Mucosa of descending colon (tissue), 3 donors: ENCODE results near the gene PCSK5. TPM values are rescaled to one million over a fixed set of nuclear protein-coding genes. Genes with fewer than 3 reads are reported as not detected.

Source experiments
- ATAC-seq: fragments of 200-7000 bp; cut with Tn5 transposase; one replicate; pipeline ENCODE4 v1.9.1; 2020; ENCODE audit warnings: mild to moderate bottlenecking, moderate library complexity
- DNase-seq, 3 donors: peaks; one replicate each; pipeline ENCODE4 v3.0.0-alpha.2; 2020
- H3K36me3 ChIP-seq: fragments of 200-600 bp; one replicate; pipeline ENCODE4 v1.8.0; 2021; ENCODE audit warnings: low read depth, mild to moderate bottlenecking
- H3K4me1 ChIP-seq: fragments of 200-600 bp; one replicate; pipeline ENCODE4 v1.8.0; 2021; ENCODE audit warnings: low read depth, mild to moderate bottlenecking
- H3K4me3 ChIP-seq: fragments of 200-600 bp; one replicate; pipeline ENCODE4 v1.8.0; 2021; ENCODE audit warnings: mild to moderate bottlenecking
- H3K9me3 ChIP-seq: fragments of 200-600 bp; one replicate; pipeline ENCODE4 v1.8.0; 2021; ENCODE audit warnings: mild to moderate bottlenecking
- intact Hi-C, 2 donors: fragments of 100-400 bp; cut with DNase I in 1 of 2; cut with micrococcal nuclease in 1 of 2; formaldehyde crosslinking; loops; one replicate each; pipeline versions ENCODE4 v1.11.0 to v1.11.1; 2022; cut with DNase I, micrococcal nuclease
- total RNA-seq, 3 donors: library from RNA; stranded (reverse); fragmentation: NEBNext Ultra II Directional in 2 of 3; extraction: Animal tissue kit (Norgen Biotek cat#: 25700) in 2 of 3; gene quantifications; one replicate each; pipeline versions ENCODE4 v1.2.1 to v1.2.4, GENCODE V29; 2021 to 2023
- TF ChIP-seq, protein P1 (sequence below): fragments of 200-600 bp; IDR thresholded peaks from one replicate; pipeline ENCODE4 v1.8.0; 2022; ENCODE audit warnings: antibody characterized with exemption, mild to moderate bottlenecking
- donor health status: DM: no; HTN: no; CAD: no; lungs with moderate emphysema.
- donor health status: DM: no; HTN: no; CAD: no.
- donor health status: DM: no; HTN: yes; CAD: no.

The PCSK5 gene
- total RNA-seq, 3 donors from 2014 or later, result 44.3 to 82.0 (median 53.3) TPM

DNA sequence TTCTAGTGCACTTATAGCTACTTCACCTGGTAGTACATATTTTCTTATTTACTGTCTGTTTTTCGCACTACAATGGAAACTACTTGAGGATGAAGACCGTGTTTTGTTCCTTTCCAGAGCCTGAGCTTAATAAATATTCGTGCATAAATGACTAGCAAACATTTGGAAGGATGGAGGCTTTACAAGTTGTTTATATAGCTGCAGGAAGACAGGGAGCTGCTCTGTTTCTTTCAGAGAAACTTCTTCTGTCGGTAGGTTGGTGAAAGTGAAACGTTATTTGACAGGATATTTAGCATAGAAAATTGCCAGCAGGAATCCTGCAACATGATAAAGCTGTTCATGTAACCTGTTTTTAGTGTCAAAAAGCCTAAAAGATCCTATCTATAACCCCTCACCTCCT lies 210.6 kb downstream of the PCSK5 start:
- ATAC-seq, result no peak
- peaks cover 9% of the 10 kb centered on the region for H3K4me1 ChIP-seq
- no peak for DNase-seq
- H3K4me3 ChIP-seq, result no peak overlapping the region
- no peaks in the 10 kb centered on the region for H3K36me3 ChIP-seq
- intact Hi-C loops, result loop anchor here in 1 of 2 donors (10.0 kb wide), 1 partner anchor 204 kb away; no protein-coding TSS in a partner anchor
- TF ChIP-seq, protein P1, sequence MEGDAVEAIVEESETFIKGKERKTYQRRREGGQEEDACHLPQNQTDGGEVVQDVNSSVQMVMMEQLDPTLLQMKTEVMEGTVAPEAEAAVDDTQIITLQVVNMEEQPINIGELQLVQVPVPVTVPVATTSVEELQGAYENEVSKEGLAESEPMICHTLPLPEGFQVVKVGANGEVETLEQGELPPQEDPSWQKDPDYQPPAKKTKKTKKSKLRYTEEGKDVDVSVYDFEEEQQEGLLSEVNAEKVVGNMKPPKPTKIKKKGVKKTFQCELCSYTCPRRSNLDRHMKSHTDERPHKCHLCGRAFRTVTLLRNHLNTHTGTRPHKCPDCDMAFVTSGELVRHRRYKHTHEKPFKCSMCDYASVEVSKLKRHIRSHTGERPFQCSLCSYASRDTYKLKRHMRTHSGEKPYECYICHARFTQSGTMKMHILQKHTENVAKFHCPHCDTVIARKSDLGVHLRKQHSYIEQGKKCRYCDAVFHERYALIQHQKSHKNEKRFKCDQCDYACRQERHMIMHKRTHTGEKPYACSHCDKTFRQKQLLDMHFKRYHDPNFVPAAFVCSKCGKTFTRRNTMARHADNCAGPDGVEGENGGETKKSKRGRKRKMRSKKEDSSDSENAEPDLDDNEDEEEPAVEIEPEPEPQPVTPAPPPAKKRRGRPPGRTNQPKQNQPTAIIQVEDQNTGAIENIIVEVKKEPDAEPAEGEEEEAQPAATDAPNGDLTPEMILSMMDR, result no peak
- no peaks in the 10 kb centered on the region for H3K9me3 ChIP-seq

DNA sequence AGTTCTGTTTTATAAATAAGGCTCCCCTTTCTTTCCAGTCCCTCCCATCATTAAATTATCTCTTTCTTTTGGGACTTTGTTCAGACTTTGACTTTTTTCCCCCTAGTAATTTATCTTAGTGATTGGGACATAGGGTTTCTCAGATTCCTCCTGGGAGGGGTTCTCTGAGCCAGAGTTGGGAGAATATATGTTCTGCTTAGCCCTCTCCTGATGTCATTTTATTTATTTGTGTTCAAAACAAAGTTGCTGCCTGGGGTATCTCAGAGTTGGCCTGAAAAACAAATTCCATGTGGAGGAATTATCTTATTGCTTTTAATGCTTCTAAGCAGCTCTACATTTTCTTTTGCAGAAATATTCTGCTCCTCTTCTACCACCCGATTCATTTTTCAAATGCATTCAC lies 211.0 kb downstream of the PCSK5 start:
- TF ChIP-seq, protein P1, result no peak
- H3K4me1 ChIP-seq, result peaks cover 9% of the 10 kb centered on the region
- no peaks in the 10 kb centered on the region for H3K9me3 ChIP-seq
- no peak for DNase-seq
- ATAC-seq, result no peak
- no peak overlapping the region for H3K4me3 ChIP-seq
- intact Hi-C loops, result loop anchor here in 1 of 2 donors (10.0 kb wide), 1 partner anchor 203 kb away; no protein-coding TSS in a partner anchor
- no peaks in the 10 kb centered on the region for H3K36me3 ChIP-seq

DNA sequence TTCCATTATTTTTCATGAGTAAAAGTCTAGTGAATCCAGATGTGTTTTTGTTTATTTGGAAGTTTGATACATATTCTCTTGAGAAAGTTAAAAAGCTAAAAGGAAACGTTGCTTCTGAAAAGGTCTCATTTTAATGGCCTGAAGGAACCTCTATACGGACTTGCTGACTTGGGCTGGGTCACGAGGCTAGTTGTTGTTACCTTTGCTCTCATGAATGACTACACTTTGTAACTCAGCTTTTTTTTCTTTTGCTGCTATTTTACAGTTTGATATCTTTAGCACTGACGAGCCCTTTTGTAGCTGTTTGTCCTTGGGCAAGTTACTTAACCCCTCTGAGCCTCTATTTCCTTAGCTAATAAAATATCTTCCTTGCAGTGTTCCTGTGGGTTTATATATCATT lies 211.5 kb downstream of the PCSK5 start:
- DNase-seq (peak in 1 of 3 donors; percentile 51), ATAC-seq (peak; percentile 86)
- H3K4me3 ChIP-seq, result no peak overlapping the region
- H3K36me3 ChIP-seq, result no peaks in the 10 kb centered on the region
- H3K9me3 ChIP-seq, result no peaks in the 10 kb centered on the region
- intact Hi-C loops, result loop anchor here in 1 of 2 donors (10.0 kb wide), 1 partner anchor 203 kb away; no protein-coding TSS in a partner anchor
- H3K4me1 ChIP-seq, result peaks cover 9% of the 10 kb centered on the region
- TF ChIP-seq, protein P1, result no peak

DNA sequence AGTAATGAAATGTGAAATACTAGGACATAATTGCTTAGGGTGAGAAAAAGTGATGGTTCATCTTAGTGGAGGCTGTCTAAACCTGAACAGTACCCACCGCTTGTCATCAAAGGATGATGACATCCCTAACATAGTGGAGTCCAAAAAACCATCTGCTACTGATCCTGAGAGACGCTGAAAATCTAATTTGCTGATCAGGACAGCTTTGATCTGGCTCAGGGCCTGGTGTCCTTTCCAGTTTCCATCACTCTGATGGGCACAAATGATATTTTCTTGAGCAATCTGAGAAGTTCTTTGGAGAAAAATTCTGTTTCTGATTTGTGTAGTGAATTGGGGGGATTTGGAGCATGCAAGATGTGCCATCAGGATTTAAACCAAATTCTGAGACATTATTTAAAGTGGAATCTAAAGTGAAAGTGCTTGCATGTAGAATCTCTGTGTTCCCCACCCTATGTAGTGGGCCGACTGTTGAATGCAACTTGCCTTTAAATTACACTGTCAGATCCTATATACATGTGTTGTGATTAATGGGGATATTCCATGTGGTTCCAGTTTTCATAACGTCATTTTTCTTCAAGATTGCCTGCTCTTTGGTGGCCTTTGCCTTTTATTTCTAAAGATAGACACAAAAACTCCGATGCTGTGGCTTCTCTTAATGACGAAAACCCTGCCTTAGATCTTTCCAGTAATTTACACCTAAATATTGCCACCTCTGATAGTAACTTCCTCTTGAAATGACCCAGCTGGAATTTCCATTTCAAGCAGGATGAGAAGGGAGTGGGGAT lies 213.2 kb downstream of the PCSK5 start:
- TF ChIP-seq, protein P1, result no peak
- H3K36me3 ChIP-seq, result no peaks in the 10 kb centered on the region
- intact Hi-C loops, result loop anchor here in 1 of 2 donors (10.0 kb wide), 1 partner anchor 201 kb away; no protein-coding TSS in a partner anchor
- no peak for ATAC-seq
- no peaks in the 10 kb centered on the region for H3K9me3 ChIP-seq
- no peak for DNase-seq
- H3K4me3 ChIP-seq, result no peak overlapping the region
- peaks cover 9% of the 10 kb centered on the region for H3K4me1 ChIP-seq

DNA sequence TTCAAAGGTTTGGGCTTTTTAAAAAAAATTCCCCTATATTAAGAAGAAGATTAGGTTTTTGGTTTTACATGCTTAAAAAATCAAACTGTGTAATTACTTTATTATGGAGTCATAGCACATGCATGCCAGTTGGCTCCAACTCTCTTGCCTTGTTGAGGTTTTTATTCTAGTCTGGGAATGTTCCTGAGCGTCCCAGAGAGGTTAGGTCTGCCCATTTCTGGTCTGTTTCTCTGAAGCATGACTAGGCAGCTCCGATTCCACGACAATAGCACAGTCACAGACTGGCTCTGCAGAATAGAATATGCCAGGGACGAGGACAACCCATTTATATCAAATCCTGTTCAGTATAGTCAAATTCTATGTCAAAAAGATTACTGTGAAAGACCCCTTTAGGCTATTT lies 217.0 kb downstream of the PCSK5 start:
- H3K4me3 ChIP-seq, result no peak overlapping the region
- no peaks in the 10 kb centered on the region for H3K4me1 ChIP-seq
- H3K9me3 ChIP-seq, result no peaks in the 10 kb centered on the region
- no peak for ATAC-seq
- TF ChIP-seq, protein P1, result no peak
- no peaks in the 10 kb centered on the region for H3K36me3 ChIP-seq
- intact Hi-C loops, result loop anchor here in 1 of 2 donors (10.0 kb wide), 1 partner anchor 197 kb away; no protein-coding TSS in a partner anchor
- no peak for DNase-seq
